Thymus (tissue), 11 donors: ENCODE results near the gene KRTAP5-11. TPM values are rescaled to one million over a fixed set of nuclear protein-coding genes. Genes with fewer than 3 reads are reported as not detected.

Experiments used
- DNase-seq, 9 donors: peaks; one replicate each; pipeline ENCODE4 v3.0.0-alpha.2; 2013; ENCODE audit warnings: low spot score in 9 of 9, low read depth in 6 of 9, missing footprints in 1 of 9
- H3K27ac ChIP-seq, 2 donors: one replicate each; pipeline ENCODE4 v1.5.1; 2013; ENCODE audit warnings: control low read depth in 1 of 2, low read depth in 1 of 2, low read length in 1 of 2, mild to moderate bottlenecking in 1 of 2, moderate library complexity in 1 of 2
- H3K27me3 ChIP-seq, 2 donors: one replicate each; pipeline ENCODE4 v1.5.1; 2013; ENCODE audit warnings: low read length in 1 of 2; ENCODE audit not compliant: control insufficient read depth in 2 of 2, insufficient read depth in 1 of 2
- H3K36me3 ChIP-seq, 2 donors: one replicate each; pipeline ENCODE4 v1.5.1; 2013; ENCODE audit warnings: low read length in 1 of 2, mild to moderate bottlenecking in 1 of 2, moderate library complexity in 1 of 2; ENCODE audit not compliant: control insufficient read depth in 2 of 2, insufficient read depth in 2 of 2
- H3K4me1 ChIP-seq, 2 donors: one replicate each; pipeline ENCODE4 v1.5.1; 2013; ENCODE audit warnings: low read length in 2 of 2; ENCODE audit not compliant: control insufficient read depth in 2 of 2, insufficient read depth in 2 of 2
- H3K4me3 ChIP-seq, 2 donors: one replicate each; pipeline ENCODE4 v1.5.1; 2013; ENCODE audit warnings: low read length in 2 of 2, control low read depth in 1 of 2, mild to moderate bottlenecking in 1 of 2
- H3K9me3 ChIP-seq, 2 donors: one replicate each; pipeline ENCODE4 v1.5.1; 2013; ENCODE audit warnings: low read length in 1 of 2, mild to moderate bottlenecking in 1 of 2; ENCODE audit not compliant: control insufficient read depth in 2 of 2, insufficient read depth in 1 of 2
- WGBS: extraction: QIAGEN DNeasy Blood & Tissue Kit; methylation state at CpG from one replicate; pipeline ENCODE4 v1.1.7; 2013; 5-methylcytosine and 5-hydroxymethylcytosine counted together
- polyA plus RNA-seq: library from polyadenylated mRNA; stranded (reverse); fragments of 200-250 nt; gene quantifications from one replicate; pipeline ENCODE4 v1.2.3, GENCODE V29; 2013
- total RNA-seq: library from RNA; stranded (reverse); fragments of 120-200 nt; gene quantifications from one replicate; pipeline ENCODE4 v1.2.4, GENCODE V29; 2013
- donor health status: healthy.

The KRTAP5-11 gene
- total and polyA plus RNA-seq, 2 donors: not detected

- H3K36me3 ChIP-seq: no peaks in the 10 kb centered on the region
- no peak for DNase-seq
Measured at GRCh38 chr11:71565263-71565662, 17.4 kb downstream of the KRTAP5-11 start, which contains the start of gene KRTAP5-10. Gene KRTAP5-10 (plus strand): TSS chr11:71565563. CDS start chr11:71565588, 25 bp downstream.

DNA sequence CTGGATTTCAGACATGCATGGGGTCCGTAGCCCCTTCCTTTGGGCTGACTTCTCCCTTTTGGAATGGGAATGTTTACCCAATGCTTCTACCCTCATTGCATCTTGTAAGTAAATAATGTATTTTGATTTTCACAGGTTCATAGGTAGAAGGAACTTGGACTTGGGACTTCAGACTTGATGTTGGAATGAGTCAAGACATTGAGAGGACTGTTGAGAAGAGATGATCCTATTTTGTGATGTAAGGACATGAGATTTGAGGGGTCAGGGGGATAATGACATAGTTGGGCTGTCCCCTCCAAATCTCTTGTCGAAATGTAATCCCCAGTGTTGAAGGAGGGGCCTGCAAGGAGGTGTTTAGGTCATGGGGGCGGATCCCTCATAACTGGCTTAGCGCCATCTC lies 18.2 kb downstream of the KRTAP5-11 start:
- H3K36me3 ChIP-seq: no peaks in the 10 kb centered on the region
- WGBS: 83% methylated on average over 4 of the region's 4 CpGs
- H3K27me3 ChIP-seq: peaks cover 0 to 11% of the 10 kb centered on the region in 2 donors
- H3K4me1 ChIP-seq: no peaks in the 10 kb centered on the region
- no peak overlapping the region for H3K27ac ChIP-seq
- no peak overlapping the region for H3K4me3 ChIP-seq
- no peak for DNase-seq
- H3K9me3 ChIP-seq: no peaks in the 10 kb centered on the region

More at GRCh38 chr11:71565263-71565662, 17.4 kb downstream of the KRTAP5-11 start, which contains the start of gene KRTAP5-10:
- Histone ChIP-seq H3K27me3 (peaks cover 0 to 11% of the 10 kb centered on the region in 2 donors), H3K27ac (no peak within 1 kb of the TSS), H3K4me1 (no peaks in the 10 kb centered on the region), H3K4me3 (no peak within 1 kb of the TSS), H3K9me3 (no peaks in the 10 kb centered on the region)
- 35% methylated on average over 5 of the region's 5 CpGs for WGBS

GRCh38 chr11:71563406-71563805 lies 19.3 kb downstream of the KRTAP5-11 start:
- Histone ChIP-seq H3K4me1 (no peaks in the 10 kb centered on the region), H3K27me3 (peaks cover 0 to 11% of the 10 kb centered on the region in 2 donors), H3K36me3 (no peaks in the 10 kb centered on the region), H3K9me3 (no peaks in the 10 kb centered on the region), H3K4me3 (no peak overlapping the region), H3K27ac (no peak overlapping the region)
- WGBS: 10% methylated on average over 8 of the region's 8 CpGs
- DNase-seq: peak in 2 of 9 donors; percentile 8 to 19

- Histone ChIP-seq H3K27ac (no peak overlapping the region), H3K27me3 (peaks cover 0 to 11% of the 10 kb centered on the region in 2 donors), H3K9me3 (no peaks in the 10 kb centered on the region), H3K4me3 (no peak overlapping the region), H3K4me1 (no peaks in the 10 kb centered on the region), H3K36me3 (no peaks in the 10 kb centered on the region)
- DNase-seq: no peak
Measured at GRCh38 chr11:71562120-71562519, 20.6 kb downstream of the KRTAP5-11 start.

- 96% methylated on average over 1 of the region's 1 CpG for whole genome bisulfite sequencing
- no peak for DNase-seq
- no peak overlapping the region for H3K4me3 ChIP-seq
Measured at GRCh38 chr11:71558996-71559395, 23.7 kb downstream of the KRTAP5-11 start.

GRCh38 chr11:71557257-71557656 lies 25.4 kb downstream of the KRTAP5-11 start:
- H3K36me3 ChIP-seq: no peaks in the 10 kb centered on the region
- H3K27me3 ChIP-seq: no peaks in the 10 kb centered on the region
- no peak overlapping the region for H3K27ac ChIP-seq
- DNase-seq: no peak
- H3K4me3 ChIP-seq: no peak overlapping the region
- no peaks in the 10 kb centered on the region for H3K4me1 ChIP-seq
- H3K9me3 ChIP-seq: no peaks in the 10 kb centered on the region

More at GRCh38 chr11:71558996-71559395, 23.7 kb downstream of the KRTAP5-11 start:
- Histone ChIP-seq H3K27me3 (peaks cover 0 to 9% of the 10 kb centered on the region in 2 donors), H3K27ac (no peak overlapping the region), H3K36me3 (no peaks in the 10 kb centered on the region), H3K4me1 (no peaks in the 10 kb centered on the region), H3K9me3 (no peaks in the 10 kb centered on the region)

DNA sequence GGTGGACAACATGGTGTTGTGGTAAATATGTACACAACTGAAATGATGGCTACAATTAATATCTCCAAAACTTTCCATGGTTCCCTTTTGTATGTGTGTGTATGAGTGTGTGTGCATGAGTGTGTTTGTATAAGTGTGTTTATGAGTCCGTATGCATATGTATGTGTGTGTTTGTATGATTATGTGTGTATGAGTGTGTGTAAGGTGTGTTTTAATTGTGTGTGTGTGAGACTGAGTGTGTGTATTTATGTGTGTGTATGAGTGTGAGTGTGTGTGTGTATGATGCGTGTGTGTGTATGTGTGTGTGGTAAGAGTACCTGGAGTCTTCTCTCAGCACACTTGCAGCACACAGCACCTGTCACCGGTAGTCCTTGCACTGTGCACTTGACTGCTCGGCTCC lies 26.7 kb downstream of the KRTAP5-11 start:
- Histone ChIP-seq H3K4me3 (no peak overlapping the region), H3K4me1 (no peaks in the 10 kb centered on the region), H3K27me3 (no peaks in the 10 kb centered on the region), H3K36me3 (no peaks in the 10 kb centered on the region), H3K9me3 (no peaks in the 10 kb centered on the region), H3K27ac (no peak overlapping the region)
- WGBS: 94% methylated on average over 4 of the region's 4 CpGs
- no peak for DNase-seq

DNA sequence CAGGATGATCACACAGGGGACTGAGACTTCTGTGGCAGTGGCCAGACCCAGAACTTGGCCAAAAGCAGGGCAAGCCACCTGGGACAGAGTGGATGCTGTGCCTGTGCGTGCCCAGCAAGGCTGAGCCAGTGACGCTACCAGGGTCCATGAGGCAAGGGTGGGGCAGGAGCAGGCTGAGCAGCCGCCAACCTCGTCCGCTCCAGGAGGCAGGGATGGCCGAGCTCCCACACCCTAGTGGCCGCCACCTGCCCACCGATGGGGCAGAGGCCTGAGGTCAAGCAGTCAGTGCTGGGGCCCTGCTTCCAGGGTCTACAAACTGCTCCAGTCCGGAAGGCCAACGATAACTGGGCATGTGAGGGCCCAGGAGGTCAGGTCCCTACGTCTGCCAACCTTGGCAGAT lies 27.2 kb downstream of the KRTAP5-11 start:
- no peak overlapping the region for H3K4me3 ChIP-seq
- WGBS: 94% methylated on average over 11 of the region's 11 CpGs
- DNase-seq: no peak
- no peaks in the 10 kb centered on the region for H3K4me1 ChIP-seq
- no peaks in the 10 kb centered on the region for H3K36me3 ChIP-seq
- no peaks in the 10 kb centered on the region for H3K27me3 ChIP-seq
- no peak overlapping the region for H3K27ac ChIP-seq
- H3K9me3 ChIP-seq: no peaks in the 10 kb centered on the region

DNA sequence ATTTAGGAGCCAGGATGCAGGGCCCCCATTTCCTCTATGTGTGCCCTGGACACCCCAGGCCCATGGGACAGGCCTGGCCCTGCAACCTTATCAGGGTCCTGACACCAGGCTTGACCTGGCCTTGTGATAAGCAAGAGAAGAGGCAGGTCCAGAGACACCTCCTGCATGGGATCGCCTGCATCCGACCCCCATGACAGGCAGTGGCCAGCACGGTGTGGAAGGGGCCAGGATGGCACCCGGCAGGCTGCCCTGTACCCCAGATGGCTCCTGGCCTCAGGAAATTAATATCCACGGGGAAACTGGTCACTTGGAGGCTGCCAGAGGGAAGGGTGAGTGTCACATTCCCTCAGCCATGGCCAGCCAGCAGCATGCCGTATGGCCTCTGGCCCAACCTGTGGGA lies 27.7 kb downstream of the KRTAP5-11 start:
- no peaks in the 10 kb centered on the region for H3K27me3 ChIP-seq
- DNase-seq: no peak
- 96% methylated on average over 6 of the region's 6 CpGs for WGBS
- no peak overlapping the region for H3K27ac ChIP-seq
- H3K9me3 ChIP-seq: no peaks in the 10 kb centered on the region
- no peak overlapping the region for H3K4me3 ChIP-seq
- no peaks in the 10 kb centered on the region for H3K36me3 ChIP-seq
- H3K4me1 ChIP-seq: no peaks in the 10 kb centered on the region

GRCh38 chr11:71551711-71552110 lies 31.0 kb downstream of the KRTAP5-11 start:
- peaks cover 0 to 3% of the 10 kb centered on the region in 2 donors for H3K9me3 ChIP-seq
- H3K36me3 ChIP-seq: no peaks in the 10 kb centered on the region
- no peak overlapping the region for H3K27ac ChIP-seq
- H3K4me3 ChIP-seq: no peak overlapping the region
- DNase-seq: peak in 1 of 9 donors; percentile 4
- no peaks in the 10 kb centered on the region for H3K4me1 ChIP-seq
- 95% methylated on average over 1 of the region's 1 CpG for WGBS
- H3K27me3 ChIP-seq: no peaks in the 10 kb centered on the region
